Transverse colon (tissue), 4 donors: Measurements from ENCODE around the gene GALNT9. TPM values are rescaled to one million over a fixed set of nuclear protein-coding genes. Genes with fewer than 3 reads are reported as not detected.

Experiments
- DNase-seq: peaks from one replicate; pipeline ENCODE4 v3.0.0-alpha.2; 2019
- H3K27ac ChIP-seq, 4 donors: fragments of 200-600 bp; sonication (generic); 2 replicates each; pipeline ENCODE4 v1.5.1; 2016 to 2018; ENCODE audit warnings: inconsistent platforms in 4 of 4
- H3K27me3 ChIP-seq: fragments of 200-600 bp; sonication (generic); 2 replicates; pipeline ENCODE4 v1.5.1; 2017; ENCODE audit warnings: inconsistent platforms
- H3K36me3 ChIP-seq, 4 donors: fragments of 200-600 bp; sonication (generic); 2 replicates each; pipeline ENCODE4 v1.5.1; 2017 to 2019; ENCODE audit warnings: inconsistent platforms in 4 of 4
- H3K4me1 ChIP-seq, 4 donors: fragments of 200-600 bp; sonication (generic); 2 replicates each; pipeline ENCODE4 v1.5.1; 2017 to 2020; ENCODE audit warnings: inconsistent platforms in 4 of 4
- H3K4me3 ChIP-seq, 4 donors: fragments of 200-600 bp; sonication (generic); 1 replicate in 1 of 4; 2 replicates in 3 of 4; pipeline versions ENCODE4 v1.5.1 to v1.6.1; 2017 to 2019; ENCODE audit warnings: inconsistent platforms in 4 of 4
- H3K9me3 ChIP-seq, 2 donors: fragments of 200-600 bp; sonication (generic); 2 replicates each; pipeline ENCODE4 v1.5.1; 2017 to 2019; ENCODE audit warnings: inconsistent platforms in 2 of 2
- EP300 ChIP-seq: sonication (generic); formaldehyde crosslinking; IDR thresholded peaks from one replicate; pipeline ENCODE4 v1.6.1; 2017; ENCODE audit warnings: antibody characterized with exemption, low read depth
- POLR2A ChIP-seq: fragments of 450-650 bp; IDR thresholded peaks from one replicate; pipeline ENCODE4 v1.6.1; 2016; ENCODE audit warnings: antibody characterized with exemption, mild to moderate bottlenecking, moderate library complexity
- POLR2AphosphoS5 ChIP-seq, 3 donors: sonication (generic); formaldehyde crosslinking; IDR thresholded peaks; one replicate each; pipeline ENCODE4 v1.6.1; 2016; ENCODE audit warnings: antibody characterized with exemption in 3 of 3
- WGBS, 2 donors: methylation state at CpG; one replicate each; pipeline ENCODE4 v1.1.5; 2018; ENCODE audit warnings: low coverage in 1 of 2; 5-methylcytosine and 5-hydroxymethylcytosine counted together
- in situ Hi-C, 4 donors: fragments of 200-750 bp; cut with MboI; loops; one replicate each; pipeline versions ENCODE4 v1.15.0 to v1.15.1; 2017; ENCODE audit warnings: low sequenced_read_pairs in 3 of 4, low pct_ligation_motif_present in 1 of 4, low pct_unique_long_range_greater_than_20kb in 1 of 4
- intact Hi-C: fragments of 100-400 bp; cut with DNase I; formaldehyde crosslinking; loops from one replicate; pipeline ENCODE4 v1.15.1; 2023; ENCODE audit warnings: low total_unique reads
- total RNA-seq, 4 donors: library from RNA; depleted of rRNA; stranded (reverse); fragments of >200 nt; gene quantifications; one replicate each; pipeline ENCODE4 v1.1.0, GENCODE V29; 2016
- TF ChIP-seq, protein P1 (sequence below), 5 experiments: fragments of 200-600 bp in 3 of 5; fragments of 450-650 bp in 2 of 5; sonication (generic) in 3 of 5; IDR thresholded peaks; 1 replicate in 2 of 5; 2 replicates in 3 of 5; pipeline ENCODE4 v1.5.1; 2016 to 2017; ENCODE audit warnings: antibody characterized with exemption in 5 of 5, inconsistent platforms in 3 of 5, mild to moderate bottlenecking in 2 of 5, moderate library complexity in 1 of 5

GALNT9 gene
- total RNA-seq, 4 donors from 2014 or later, result 0.82 to 4.5 TPM; not detected in 2

- Histone ChIP-seq H3K27me3 (peaks cover 36% of the 10 kb centered on the region), H3K36me3 (no peaks in the 10 kb centered on the region), H3K27ac (no peak overlapping the region), H3K9me3 (no peaks in the 10 kb centered on the region), H3K4me3 (no peak overlapping the region), H3K4me1 (no peaks in the 10 kb centered on the region)
- intact Hi-C loops (no loop called here), in situ Hi-C loops (no loop called here)
- DNase-seq, result no peak
- TF ChIP-seq POLR2AphosphoS5 (IDR thresholded peaks at IDR 0.05) (no peak), EP300 (no peak), POLR2A (no peak)
- TF ChIP-seq, protein P1, sequence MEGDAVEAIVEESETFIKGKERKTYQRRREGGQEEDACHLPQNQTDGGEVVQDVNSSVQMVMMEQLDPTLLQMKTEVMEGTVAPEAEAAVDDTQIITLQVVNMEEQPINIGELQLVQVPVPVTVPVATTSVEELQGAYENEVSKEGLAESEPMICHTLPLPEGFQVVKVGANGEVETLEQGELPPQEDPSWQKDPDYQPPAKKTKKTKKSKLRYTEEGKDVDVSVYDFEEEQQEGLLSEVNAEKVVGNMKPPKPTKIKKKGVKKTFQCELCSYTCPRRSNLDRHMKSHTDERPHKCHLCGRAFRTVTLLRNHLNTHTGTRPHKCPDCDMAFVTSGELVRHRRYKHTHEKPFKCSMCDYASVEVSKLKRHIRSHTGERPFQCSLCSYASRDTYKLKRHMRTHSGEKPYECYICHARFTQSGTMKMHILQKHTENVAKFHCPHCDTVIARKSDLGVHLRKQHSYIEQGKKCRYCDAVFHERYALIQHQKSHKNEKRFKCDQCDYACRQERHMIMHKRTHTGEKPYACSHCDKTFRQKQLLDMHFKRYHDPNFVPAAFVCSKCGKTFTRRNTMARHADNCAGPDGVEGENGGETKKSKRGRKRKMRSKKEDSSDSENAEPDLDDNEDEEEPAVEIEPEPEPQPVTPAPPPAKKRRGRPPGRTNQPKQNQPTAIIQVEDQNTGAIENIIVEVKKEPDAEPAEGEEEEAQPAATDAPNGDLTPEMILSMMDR (IDR thresholded peaks at IDR 0.05), result no peak
- WGBS, 2 donors, result 88% methylated on average over 36 of the region's 41 CpGs; no CpG with 5 or more reads in 1 of the 2 donors
These were observed 7.3 kb upstream of the GALNT9 start for GRCh38 chr12:132336451-132337413.

DNA sequence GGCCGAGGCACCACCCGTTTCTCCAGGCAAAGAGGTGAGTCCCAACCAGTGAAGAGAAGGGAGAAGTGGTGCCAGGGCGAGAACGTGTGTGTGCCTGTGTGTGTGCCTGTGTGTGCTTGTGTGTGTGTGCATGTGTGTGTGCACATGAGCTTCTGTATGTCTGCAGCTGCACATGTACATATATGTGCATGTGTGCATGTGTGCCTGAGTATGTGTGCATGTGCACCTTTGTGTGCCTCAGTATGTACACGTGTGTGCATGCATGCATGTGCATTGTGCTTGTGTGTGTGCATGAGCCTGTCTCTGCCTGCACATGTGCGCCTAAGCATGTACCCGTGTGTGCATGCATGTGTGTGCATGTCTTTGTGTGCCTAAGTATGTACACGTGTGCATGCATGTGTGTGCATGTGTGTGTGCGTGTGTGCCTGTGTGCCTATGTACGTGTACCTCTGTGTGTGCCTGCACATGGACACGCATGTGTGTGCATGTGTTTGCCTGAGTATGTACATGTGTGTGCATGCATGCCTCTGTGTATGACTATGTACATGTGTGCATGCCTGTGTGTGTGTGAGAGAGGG lies 5.9 kb upstream of the GALNT9 start:
- DNase-seq, result no peak
- in situ Hi-C loops, result no loop called here
- no peak overlapping the region for H3K4me3 ChIP-seq
- H3K9me3 ChIP-seq, result no peaks in the 10 kb centered on the region
- peaks cover 50% of the 10 kb centered on the region for H3K27me3 ChIP-seq
- H3K27ac ChIP-seq, result no peak overlapping the region
- no peak for TF ChIP-seq EP300
- TF ChIP-seq, protein P1 (IDR thresholded peaks at IDR 0.05), result no peak
- TF ChIP-seq POLR2A, result no peak
- TF ChIP-seq POLR2AphosphoS5 (IDR thresholded peaks at IDR 0.05), result no peak
- 81 to 88% methylated on average over 3 to 11 of the region's 11 CpGs for WGBS, 2 donors
- H3K4me1 ChIP-seq, result no peaks in the 10 kb centered on the region
- intact Hi-C loops, result no loop called here
- H3K36me3 ChIP-seq, result no peaks in the 10 kb centered on the region

- DNase-seq, result no peak
- Histone ChIP-seq H3K9me3 (no peaks in the 10 kb centered on the region), H3K27ac (no peak overlapping the region), H3K36me3 (no peaks in the 10 kb centered on the region), H3K4me1 (peaks cover 0 to 3% (median 2%) of the 10 kb centered on the region in 4 donors), H3K4me3 (no peak overlapping the region), H3K27me3 (peaks cover 62% of the 10 kb centered on the region)
- intact Hi-C loops, result no loop called here
- WGBS, 2 donors, result 88% methylated on average over 26 of the region's 26 CpGs; no CpG with 5 or more reads in 1 of the 2 donors
- TF ChIP-seq, protein P1 (IDR thresholded peaks at IDR 0.05), result no peak
- no peak for TF ChIP-seq EP300
- TF ChIP-seq POLR2A, result no peak
- in situ Hi-C loops, result no loop called here
These were observed 4.4 kb upstream of the GALNT9 start for GRCh38 chr12:132333766-132334165.

GRCh38 chr12:132333273-132333672 lies 3.9 kb upstream of the GALNT9 start:
- Histone ChIP-seq H3K4me1 (peaks cover 2 to 8% (median 6%) of the 10 kb centered on the region in 4 donors), H3K27me3 (peaks cover 67% of the 10 kb centered on the region), H3K9me3 (no peaks in the 10 kb centered on the region), H3K4me3 (no peak overlapping the region), H3K27ac (no peak overlapping the region), H3K36me3 (no peaks in the 10 kb centered on the region)
- intact Hi-C loops, result no loop called here
- in situ Hi-C loops, result no loop called here
- 84% methylated on average over 13 of the region's 13 CpGs; no CpG with 5 or more reads in 1 of the 2 donors for WGBS, 2 donors
- TF ChIP-seq EP300 (no peak), POLR2A (no peak)
- DNase-seq, result no peak
